Epithelial cell of esophagus (primary cell): Measurements from ENCODE around the gene USP9X.

Experiments
- DNase-seq: peaks from one replicate; pipeline ENCODE4 v3.0.0; 2010; ENCODE audit warnings: low read depth
- H3K4me3 ChIP-seq: 2 replicates; pipeline ENCODE4 v1.5.1; 2011; ENCODE audit warnings: mild to moderate bottlenecking, low read length, control low read depth
- CTCF ChIP-seq: IDR thresholded peaks from 2 replicates; pipeline ENCODE4 v1.5.1; 2011; ENCODE audit warnings: low read depth, mild to moderate bottlenecking, low read length, control low read depth, inconsistent platforms; ENCODE audit not compliant: insufficient read depth; ENCODE audit errors: missing control alignments

The USP9X gene

GRCh38 chrX:41067721-41068120, 17.5 kb upstream of the USP9X start:
- no peak for DNase-seq
- no peak overlapping the region for H3K4me3 ChIP-seq
- no peak for TF ChIP-seq CTCF

- no peak overlapping the region for H3K4me3 ChIP-seq
- no peak for TF ChIP-seq CTCF
- DNase-seq = no peak
Measured at GRCh38 chrX:41076742-41077141, 8.5 kb upstream of the USP9X start.

- TF ChIP-seq CTCF = no peak
- no peak for DNase-seq
- no peak overlapping the region for H3K4me3 ChIP-seq
Measured at GRCh38 chrX:41081821-41082220, 3.4 kb upstream of the USP9X start.

- no peak for DNase-seq
- no peak for TF ChIP-seq CTCF
- H3K4me3 ChIP-seq = no peak overlapping the region
Measured at GRCh38 chrX:41082783-41083182, 2.5 kb upstream of the USP9X start.

GRCh38 chrX:41084044-41084892, 977 bp upstream of the USP9X start:
- peak; percentile 93 for DNase-seq
- no peak for TF ChIP-seq CTCF
- peak overlapping the region; percentile 68 for H3K4me3 ChIP-seq

DNA sequence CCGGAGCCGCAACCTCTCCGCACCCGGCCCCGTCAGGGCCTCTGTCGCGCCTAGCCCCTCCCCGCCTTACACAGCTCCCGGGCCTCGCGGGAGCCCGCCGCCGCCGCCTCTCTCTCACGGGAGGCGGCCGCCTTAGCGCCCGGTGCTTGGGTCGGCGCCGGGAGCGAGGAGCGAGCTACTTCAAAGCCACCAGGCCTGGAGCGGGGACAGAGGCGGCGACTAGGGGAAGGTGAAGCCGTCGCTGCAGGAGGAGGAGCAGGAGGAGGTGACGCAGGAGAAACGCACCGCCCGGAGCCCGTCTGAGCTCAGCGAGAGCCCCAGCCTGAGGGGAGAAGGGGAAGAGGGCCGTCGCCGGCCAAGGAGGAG, 250 bp downstream of the USP9X start:
- peak overlapping the region; percentile 65 for H3K4me3 ChIP-seq
- no peak for TF ChIP-seq CTCF
- peak; percentile 59 for DNase-seq

DNA sequence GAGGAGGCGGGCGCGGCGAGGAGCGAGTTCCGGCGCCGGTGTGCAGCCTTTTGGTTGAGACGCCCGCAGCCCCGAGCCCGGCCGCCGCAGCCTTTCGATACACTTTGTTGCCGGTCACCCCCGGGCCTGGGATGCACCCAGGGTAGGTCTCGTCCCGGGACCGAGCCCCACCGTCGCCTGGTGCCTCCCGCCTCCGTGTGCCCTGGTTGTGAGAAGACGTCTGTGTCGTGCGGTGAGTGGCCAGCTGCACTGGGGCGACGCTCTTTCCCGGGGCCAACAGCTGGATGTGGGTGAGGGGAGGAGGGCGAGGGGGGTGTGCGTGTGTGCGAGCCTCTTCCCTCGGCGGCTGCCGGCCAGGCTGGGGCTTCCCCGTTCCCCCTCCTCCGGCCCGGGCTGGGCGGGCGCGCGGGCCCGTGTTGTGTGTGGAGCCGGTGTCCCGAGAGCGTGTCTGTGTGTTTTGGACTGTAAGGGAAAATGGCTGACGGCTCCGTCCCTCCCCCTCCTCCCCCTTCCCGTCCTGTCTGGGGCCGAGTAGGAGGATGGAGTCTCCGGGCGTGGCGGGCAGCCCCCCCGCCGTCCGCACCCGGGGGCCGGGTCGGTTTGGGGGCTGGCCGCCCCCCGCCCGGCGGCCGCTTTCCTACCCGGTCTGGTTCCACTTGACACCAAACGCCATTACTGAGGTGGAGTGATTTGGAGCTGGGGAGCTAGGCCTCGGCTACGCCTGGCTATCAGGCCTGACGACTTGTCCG, 807 bp downstream of the USP9X start:
- peak; percentile 50 for DNase-seq
- no peak for TF ChIP-seq CTCF
- H3K4me3 ChIP-seq = peak overlapping the region; percentile 65
